Activated CD8-positive, alpha-beta memory T cell treated with anti-CD3 and anti-CD28 coated beads, Interleukin-2, amount 10 ng/mL, durations not matched to agents 7 days and 5 days (primary cell): ENCODE measurements around the gene TMBIM6. TPM values are rescaled to one million over a fixed set of nuclear protein-coding genes. Genes with fewer than 3 reads are reported as not detected.
A peak's percentile ranks its signal among the peaks of the same experiment; 100 is the strongest.

Experiments
- ATAC-seq: fragments of 150-1000 bp; cut with Tn5 transposase; one replicate; pipeline ENCODE4 v1.10.0; 2021; ENCODE audit warnings: moderate library complexity
- CTCF ChIA-PET: fragments of 350-600 bp; sonication (Branson Sonifier 250); formaldehyde crosslinking; loops from one replicate; lab custom pipeline; 2021; ENCODE audit warnings: antibody characterized with exemption; lab: Charles Lee
- DNase-seq: peaks from one replicate; pipeline ENCODE4 v3.0.0-alpha.2; 2020
- H3K27ac Mint-ChIP-seq: one replicate; pipeline ENCODE4 v1.8.0; 2021; ENCODE audit warnings: mild to moderate bottlenecking, mixed read lengths
- H3K27me3 Mint-ChIP-seq: one replicate; pipeline ENCODE4 v1.8.0; 2021; ENCODE audit warnings: mixed read lengths
- H3K36me3 Mint-ChIP-seq: one replicate; pipeline ENCODE4 v1.8.0; 2021; ENCODE audit warnings: mild to moderate bottlenecking, mixed read lengths
- H3K4me1 Mint-ChIP-seq: one replicate; pipeline ENCODE4 v1.8.0; 2021; ENCODE audit warnings: mixed read lengths
- H3K4me3 Mint-ChIP-seq: one replicate; pipeline ENCODE4 v1.8.0; 2021; ENCODE audit warnings: mild to moderate bottlenecking, moderate library complexity, mixed read lengths
- H3K9me3 Mint-ChIP-seq: one replicate; pipeline ENCODE4 v1.8.0; 2022; ENCODE audit warnings: low read depth, mixed read lengths
- total RNA-seq, 2 experiments: library from RNA; stranded (reverse); gene quantifications; one replicate each; pipeline ENCODE4 v1.2.3, GENCODE V29; 2021

Gene TMBIM6
- total RNA-seq, 2 experiments from 2014 or later, result 396 to 524 TPM

DNA sequence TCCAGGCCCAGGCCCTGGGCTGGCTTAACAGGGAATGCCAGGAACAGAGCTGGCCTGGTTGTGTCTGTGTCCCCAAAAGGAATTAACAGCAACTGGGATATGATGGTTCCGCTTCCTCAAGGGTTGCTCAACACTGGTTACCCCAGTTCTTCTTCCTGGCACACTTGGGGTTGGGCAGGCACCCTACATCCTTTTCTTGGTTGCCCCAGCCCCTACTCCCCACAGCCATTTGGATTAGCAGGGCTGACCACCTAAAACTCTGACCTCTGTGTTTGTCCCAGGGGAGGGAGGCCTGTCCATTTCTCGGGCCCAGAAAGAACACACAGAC, 56.1 kb downstream of the TMBIM6 start:
- ATAC-seq (no peak), DNase-seq (no peak)
- Mint-ChIP-seq H3K4me3 (no peak overlapping the region), H3K27ac (no peak overlapping the region), H3K9me3 (no peaks in the 10 kb centered on the region), H3K4me1 (no peaks in the 10 kb centered on the region), H3K36me3 (no peaks in the 10 kb centered on the region), H3K27me3 (no peaks in the 10 kb centered on the region)
- CTCF ChIA-PET, result no interaction called here

DNA sequence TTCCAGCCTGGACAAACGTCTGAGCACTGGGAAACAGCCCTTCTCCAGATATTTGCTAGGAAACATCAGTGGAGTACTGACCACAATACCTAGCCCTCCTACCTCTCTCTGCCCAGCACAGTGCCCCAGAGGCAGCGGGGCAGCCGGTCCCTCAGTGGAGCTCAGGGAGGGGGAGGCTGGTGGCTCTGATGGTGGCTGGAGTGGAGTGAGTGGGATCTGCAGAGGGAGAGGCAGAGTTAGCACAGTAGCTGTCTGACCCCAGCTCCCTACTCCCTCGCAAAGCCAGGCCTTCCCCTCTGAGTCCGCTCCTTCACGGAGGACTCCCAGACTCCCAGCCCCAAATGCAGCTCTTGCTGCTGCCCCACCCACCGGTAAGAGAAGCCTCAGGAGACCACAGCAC, 56.9 kb downstream of the TMBIM6 start:
- Mint-ChIP-seq H3K9me3 (no peaks in the 10 kb centered on the region), H3K27ac (no peak overlapping the region), H3K4me1 (no peaks in the 10 kb centered on the region), H3K4me3 (no peak overlapping the region), H3K27me3 (no peaks in the 10 kb centered on the region), H3K36me3 (no peaks in the 10 kb centered on the region)
- DNase-seq, result no peak
- CTCF ChIA-PET, result interaction anchor here (0.9 to 1.2 kb wide), 2 partner anchors 21 to 168 kb away, joined by 3 to 5 read pairs; no protein-coding TSS in a partner anchor
- ATAC-seq, result no peak

GRCh38 chr12:49798934-49799333, 57.6 kb downstream of the TMBIM6 start:
- Mint-ChIP-seq H3K27ac (no peak overlapping the region), H3K4me1 (no peaks in the 10 kb centered on the region), H3K36me3 (no peaks in the 10 kb centered on the region), H3K27me3 (no peaks in the 10 kb centered on the region), H3K4me3 (no peak overlapping the region), H3K9me3 (no peaks in the 10 kb centered on the region)
- CTCF ChIA-PET, result interaction anchor here (0.9 to 1.2 kb wide), 2 partner anchors 22 to 168 kb away, joined by 3 to 5 read pairs; no protein-coding TSS in a partner anchor
- DNase-seq (no peak), ATAC-seq (no peak)

DNA sequence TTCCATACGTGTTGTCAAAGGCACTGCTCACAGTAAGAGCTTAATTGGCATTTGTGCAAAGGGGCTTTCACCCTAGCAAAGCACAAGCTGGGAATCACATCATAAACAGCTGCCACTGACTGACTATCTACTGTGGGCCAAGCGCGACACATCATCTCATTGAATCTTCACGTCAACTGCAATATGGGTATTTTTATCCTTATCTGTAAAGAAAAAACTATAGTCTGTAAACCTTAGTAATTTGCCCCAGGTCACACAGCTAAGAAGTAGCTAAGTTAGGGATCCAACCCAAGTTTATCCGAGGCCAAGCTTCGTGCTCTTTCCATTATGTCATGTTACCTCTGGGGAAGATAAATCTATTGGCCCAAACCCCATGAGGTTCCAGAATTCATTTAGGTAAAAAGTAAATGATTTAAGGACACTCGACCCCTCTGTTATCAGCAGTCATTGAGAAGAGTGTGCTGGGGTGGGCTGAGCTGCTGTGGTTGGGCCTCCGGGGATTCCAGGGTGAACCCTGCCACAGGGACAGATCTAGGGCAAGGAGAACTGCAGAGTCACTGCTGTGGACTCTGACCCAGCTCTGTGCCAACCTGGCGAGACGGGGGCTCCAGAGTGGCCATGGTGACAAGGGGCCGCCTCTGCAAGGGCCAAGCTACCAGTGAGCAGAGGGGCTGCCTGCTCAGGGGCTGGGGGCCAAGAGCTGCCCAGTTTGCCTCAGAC, 59.2 kb downstream of the TMBIM6 start:
- Mint-ChIP-seq H3K9me3 (no peaks in the 10 kb centered on the region), H3K27ac (no peak overlapping the region)

GRCh38 chr12:49801141-49802063, 60.0 kb downstream of the TMBIM6 start:
- Mint-ChIP-seq H3K9me3 (no peaks in the 10 kb centered on the region), H3K4me1 (no peaks in the 10 kb centered on the region), H3K27me3 (no peaks in the 10 kb centered on the region), H3K36me3 (no peaks in the 10 kb centered on the region), H3K27ac (no peak overlapping the region), H3K4me3 (no peak overlapping the region)
- CTCF ChIA-PET, result interaction anchor here (1.1 to 1.6 kb wide), 2 partner anchors 10 to 166 kb away, joined by 4 read pairs; no protein-coding TSS in a partner anchor
- DNase-seq (no peak), ATAC-seq (no peak)

More for the DNA sequence above, 59.2 kb downstream of the TMBIM6 start:
- Mint-ChIP-seq H3K4me3 (no peak overlapping the region), H3K27me3 (no peaks in the 10 kb centered on the region), H3K4me1 (no peaks in the 10 kb centered on the region), H3K36me3 (no peaks in the 10 kb centered on the region)
- CTCF ChIA-PET, result interaction anchor here (1.1 to 1.6 kb wide), 3 partner anchors 10 to 167 kb away, joined by 3 to 4 read pairs (median 4); no protein-coding TSS in a partner anchor
- ATAC-seq, result no peak
- no peak for DNase-seq

GRCh38 chr12:49803693-49804450, 62.5 kb downstream of the TMBIM6 start:
- H3K9me3 Mint-ChIP-seq, result no peaks in the 10 kb centered on the region
- no peak overlapping the region for H3K27ac Mint-ChIP-seq
- no peak overlapping the region for H3K4me3 Mint-ChIP-seq
- H3K36me3 Mint-ChIP-seq, result no peaks in the 10 kb centered on the region
- no peak for DNase-seq
- no peaks in the 10 kb centered on the region for H3K27me3 Mint-ChIP-seq
- no peak for ATAC-seq
- CTCF ChIA-PET, result interaction anchor here (0.8 to 2.2 kb wide), 3 partner anchors 26 to 63 kb away, joined by 5 to 7 read pairs (median 7); no protein-coding TSS in a partner anchor
- no peaks in the 10 kb centered on the region for H3K4me1 Mint-ChIP-seq

DNA sequence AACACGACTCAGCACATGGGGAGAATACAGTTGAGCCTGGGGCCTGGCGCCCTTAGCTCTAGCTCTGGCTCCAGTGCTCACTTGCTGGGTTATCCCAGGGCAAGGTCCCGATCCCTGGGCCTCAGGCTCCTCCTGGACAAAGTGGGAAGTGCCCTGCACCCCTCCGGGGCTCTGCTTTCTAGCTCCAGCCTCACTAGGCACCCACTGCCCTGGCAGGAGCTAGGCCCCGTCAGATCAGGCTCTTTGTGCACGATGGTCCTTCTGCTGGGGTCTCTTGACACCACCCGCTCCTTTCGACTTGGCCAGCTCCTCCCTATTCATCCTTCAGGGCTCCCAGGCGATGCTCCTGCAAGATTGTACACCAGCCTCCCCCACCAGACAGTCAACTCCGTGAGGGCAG, 63.5 kb downstream of the TMBIM6 start:
- Mint-ChIP-seq H3K27ac (no peak overlapping the region), H3K36me3 (no peaks in the 10 kb centered on the region), H3K27me3 (no peaks in the 10 kb centered on the region), H3K4me3 (no peak overlapping the region), H3K9me3 (no peaks in the 10 kb centered on the region), H3K4me1 (no peaks in the 10 kb centered on the region)
- ATAC-seq (no peak), DNase-seq (no peak)
- CTCF ChIA-PET, result interaction anchor here (0.8 to 2.2 kb wide), 3 partner anchors 27 to 62 kb away, joined by 5 to 7 read pairs (median 7); no protein-coding TSS in a partner anchor

DNA sequence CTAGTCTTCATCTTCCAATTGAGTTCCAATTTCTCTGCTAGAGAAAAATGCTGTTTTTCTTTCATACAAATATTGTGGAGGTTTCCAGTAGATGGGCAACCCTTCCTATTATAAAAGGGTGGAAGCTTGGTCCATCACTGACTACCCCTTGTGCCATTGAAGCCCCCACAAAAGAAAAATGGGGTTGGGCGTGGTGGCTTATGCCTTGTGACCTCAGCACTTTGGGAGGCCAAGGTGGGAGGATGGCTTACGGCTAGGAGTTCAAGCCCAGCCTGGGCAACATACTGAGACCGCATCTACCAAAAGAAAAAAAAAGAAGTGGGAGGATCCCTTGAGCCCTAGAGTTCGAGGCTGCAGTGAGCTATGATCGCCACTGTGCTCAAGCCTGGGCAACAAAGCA, 64.1 kb downstream of the TMBIM6 start:
- no peaks in the 10 kb centered on the region for H3K4me1 Mint-ChIP-seq
- no peak overlapping the region for H3K4me3 Mint-ChIP-seq
- no peaks in the 10 kb centered on the region for H3K9me3 Mint-ChIP-seq
- H3K27me3 Mint-ChIP-seq, result no peaks in the 10 kb centered on the region
- ATAC-seq (no peak), DNase-seq (no peak)
- no peak overlapping the region for H3K27ac Mint-ChIP-seq
- CTCF ChIA-PET, result interaction anchor here (1.5 to 2.2 kb wide), 2 partner anchors 27 to 33 kb away, joined by 7 read pairs; no protein-coding TSS in a partner anchor
- no peaks in the 10 kb centered on the region for H3K36me3 Mint-ChIP-seq

DNA sequence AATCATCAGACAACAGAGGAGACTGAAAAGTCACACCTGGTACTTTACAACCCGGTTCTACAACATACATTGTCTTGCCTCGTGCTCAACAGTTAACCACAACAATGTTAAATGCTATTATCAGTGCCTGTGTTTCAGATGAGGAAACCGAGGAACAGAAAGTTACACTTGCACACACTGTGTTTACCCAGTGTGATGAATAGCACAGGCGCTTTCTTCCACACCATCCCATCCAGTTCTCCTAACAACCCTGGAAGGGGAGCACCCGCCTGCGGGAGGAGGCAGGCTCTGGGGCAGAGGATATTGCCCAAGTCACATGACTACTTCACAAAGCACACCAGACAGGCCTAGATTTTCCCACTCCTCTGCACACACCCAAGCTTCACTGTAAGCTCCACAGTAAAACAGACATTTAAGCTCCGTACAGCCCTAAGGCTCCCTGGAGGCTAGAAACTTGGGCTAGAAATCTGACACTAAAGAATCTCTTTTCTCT, 65.0 kb downstream of the TMBIM6 start:
- peak; percentile 16 for ATAC-seq
- Mint-ChIP-seq H3K27me3 (no peaks in the 10 kb centered on the region), H3K36me3 (no peaks in the 10 kb centered on the region), H3K4me3 (no peak overlapping the region), H3K9me3 (no peaks in the 10 kb centered on the region), H3K4me1 (no peaks in the 10 kb centered on the region), H3K27ac (no peak overlapping the region)
- CTCF ChIA-PET, result no interaction called here
- no peak for DNase-seq

GRCh38 chr12:49806877-49807276, 65.5 kb downstream of the TMBIM6 start:
- H3K4me3 Mint-ChIP-seq, result no peak overlapping the region
- H3K27ac Mint-ChIP-seq, result no peak overlapping the region
- ATAC-seq (no peak), DNase-seq (no peak)
- CTCF ChIA-PET, result no interaction called here
- H3K27me3 Mint-ChIP-seq, result no peaks in the 10 kb centered on the region
- no peaks in the 10 kb centered on the region for H3K36me3 Mint-ChIP-seq
- H3K4me1 Mint-ChIP-seq, result peaks cover 2% of the 10 kb centered on the region
- H3K9me3 Mint-ChIP-seq, result no peaks in the 10 kb centered on the region

DNA sequence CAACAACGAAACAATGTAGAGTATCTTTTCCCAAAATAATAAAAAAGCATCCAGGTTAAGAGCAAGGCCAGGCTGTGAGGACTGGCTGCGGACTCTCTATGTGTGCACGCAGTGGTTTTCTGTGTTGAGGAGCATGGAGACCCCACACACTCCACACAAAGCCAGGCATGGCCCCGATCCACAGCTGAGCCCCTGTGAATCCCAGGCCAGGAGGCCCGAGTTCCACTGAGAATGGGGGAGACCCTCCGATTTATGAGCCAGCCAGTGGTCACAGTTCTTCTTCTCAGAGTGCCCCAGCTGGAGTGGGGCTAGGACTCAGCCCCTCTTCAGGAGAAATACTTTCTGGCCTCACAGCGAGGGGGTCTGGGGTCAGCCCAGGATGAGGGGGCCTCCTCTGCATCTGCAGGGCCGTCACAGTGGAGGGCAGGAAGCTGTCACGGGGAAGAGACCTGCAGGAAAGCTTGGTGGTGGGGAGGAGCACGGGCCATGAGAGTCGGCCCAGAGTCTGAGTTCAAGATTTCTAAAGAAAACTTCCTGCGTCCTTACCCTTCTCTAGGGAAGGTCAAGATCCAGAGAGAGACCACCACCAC, 66.7 kb downstream of the TMBIM6 start:
- Mint-ChIP-seq H3K36me3 (no peaks in the 10 kb centered on the region), H3K9me3 (no peaks in the 10 kb centered on the region), H3K4me1 (peaks cover 7% of the 10 kb centered on the region), H3K27ac (no peak overlapping the region), H3K4me3 (no peak overlapping the region), H3K27me3 (no peaks in the 10 kb centered on the region)
- CTCF ChIA-PET, result no interaction called here
- ATAC-seq (no peak), DNase-seq (no peak)

DNA sequence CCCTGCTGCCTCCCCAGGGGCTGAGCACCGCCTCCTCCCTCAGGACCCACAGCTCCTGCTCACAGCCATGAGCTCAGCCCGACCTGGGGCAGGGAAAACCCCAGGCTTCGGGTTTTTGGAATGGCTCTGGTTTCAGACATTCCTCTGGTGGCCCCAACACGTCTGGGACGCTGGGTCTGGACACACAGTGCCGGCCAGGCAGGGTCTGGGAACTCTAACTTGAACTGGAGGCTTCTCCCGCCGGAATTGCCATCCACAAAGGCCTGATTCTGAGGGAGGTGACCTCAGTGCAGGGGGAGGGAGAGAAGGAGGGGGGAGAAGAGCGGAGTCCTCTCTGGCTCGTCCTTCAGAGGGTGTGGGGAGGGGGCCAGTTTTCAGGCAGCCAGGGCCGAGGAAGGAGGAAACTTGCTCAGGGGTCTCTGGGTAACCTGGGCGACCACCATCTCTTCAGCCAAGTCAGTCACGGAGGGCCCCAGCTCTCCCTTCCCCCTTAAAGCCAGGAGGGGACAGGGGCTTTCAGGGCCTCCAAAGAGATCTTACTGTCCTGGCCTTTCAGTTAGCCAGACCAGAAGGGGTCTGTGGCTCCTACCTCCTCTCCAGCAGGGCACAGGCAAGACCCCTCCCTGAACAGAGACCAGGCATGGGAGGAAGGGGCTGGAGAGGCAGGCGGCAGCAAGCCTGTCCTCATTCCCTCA, 67.5 kb downstream of the TMBIM6 start:
- Mint-ChIP-seq H3K9me3 (no peaks in the 10 kb centered on the region), H3K4me1 (peaks cover 7% of the 10 kb centered on the region), H3K36me3 (no peaks in the 10 kb centered on the region), H3K4me3 (no peak overlapping the region), H3K27ac (no peak overlapping the region), H3K27me3 (no peaks in the 10 kb centered on the region)
- ATAC-seq, result no peak
- CTCF ChIA-PET, result no interaction called here
- DNase-seq, result no peak
